Vagina (tissue), 2 donors: Measurements from ENCODE around the gene PCNX2. TPM values are rescaled to one million over a fixed set of nuclear protein-coding genes. Genes with fewer than 3 reads are reported as not detected.
"Not testable (repeated sequence)": the region's sequence is repeated elsewhere in the genome, so short reads cannot be mapped to it uniquely, and the experiment has no call there.

Experiments used
- DNase-seq, 2 donors: peaks; one replicate each; pipeline ENCODE4 v3.0.0-alpha.2; 2017; ENCODE audit errors: extremely low spot score in 2 of 2
- H3K27ac ChIP-seq: fragments of 200-600 bp; sonication (generic); one replicate; pipeline ENCODE4 v1.5.1; 2019
- H3K27me3 ChIP-seq: fragments of 200-600 bp; sonication (generic); one replicate; pipeline ENCODE4 v1.5.1; 2019
- H3K36me3 ChIP-seq, 2 donors: fragments of 200-600 bp; sonication (generic); one replicate each; pipeline ENCODE4 v1.5.1; 2017 to 2019
- H3K4me1 ChIP-seq: fragments of 200-600 bp; sonication (generic); one replicate; pipeline ENCODE4 v1.5.1; 2019
- H3K4me3 ChIP-seq, 2 donors: fragments of 200-600 bp; sonication (generic); 1 replicate in 1 of 2; 2 replicates in 1 of 2; pipeline ENCODE4 v1.5.1; 2016 to 2019
- H3K9me3 ChIP-seq: fragments of 200-600 bp; sonication (generic); one replicate; pipeline ENCODE4 v1.5.1; 2019
- CTCF ChIP-seq, 3 experiments: fragments of 450-650 bp in 2 of 3; fragments of 200-600 bp in 1 of 3; sonication (generic) in 1 of 3; IDR thresholded peaks; one replicate each; pipeline ENCODE4 v1.5.1; 2017 to 2019; ENCODE audit warnings: antibody characterized with exemption in 3 of 3, mild to moderate bottlenecking in 2 of 3, moderate library complexity in 2 of 3
- POLR2A ChIP-seq, 2 donors: fragments of 450-650 bp; IDR thresholded peaks; one replicate each; pipeline ENCODE4 v1.6.1; 2017; ENCODE audit warnings: antibody characterized with exemption in 2 of 2, mild to moderate bottlenecking in 2 of 2, moderate library complexity in 2 of 2
- POLR2AphosphoS5 ChIP-seq, 2 donors: sonication (generic); formaldehyde crosslinking; IDR thresholded peaks; one replicate each; pipeline ENCODE4 v1.9.0; 2017; ENCODE audit warnings: antibody characterized with exemption in 2 of 2, mild to moderate bottlenecking in 2 of 2, low read depth in 1 of 2; ENCODE audit not compliant: insufficient read depth in 1 of 2
- intact Hi-C: fragments of 100-400 bp; cut with DNase I; formaldehyde crosslinking; loops from one replicate; pipeline ENCODE4 v1.15.1; 2023
- total RNA-seq: library from RNA; depleted of rRNA; stranded (reverse); fragments of >200 nt; gene quantifications from one replicate; pipeline ENCODE4 v1.2.3, GENCODE V29; 2016

The PCNX2 gene
- total RNA-seq, 1 donor from 2014 or later: 29.2 TPM

- no peaks in the 10 kb centered on the region for H3K36me3 ChIP-seq
- no peak for DNase-seq
- intact Hi-C loops: no loop called here
- H3K9me3 ChIP-seq: no peaks in the 10 kb centered on the region
- TF ChIP-seq CTCF (IDR thresholded peaks at IDR 0.05) (no peak), POLR2A (IDR thresholded peaks at IDR 0.05) (no peak), POLR2AphosphoS5 (IDR thresholded peaks at IDR 0.05; ENCODE audit: insufficient read depth in 1 of 2, low read depth in 1 of 2) (no peak)
- H3K27ac ChIP-seq: no peak overlapping the region
- no peaks in the 10 kb centered on the region for H3K27me3 ChIP-seq
- H3K4me1 ChIP-seq: no peaks in the 10 kb centered on the region
- H3K4me3 ChIP-seq: no peak overlapping the region
These were observed 290.4 kb downstream of the PCNX2 start for GRCh38 chr1:233005156-233005555.

GRCh38 chr1:233004451-233004850 is 291.1 kb downstream of the PCNX2 start:
- no peak overlapping the region for H3K27ac ChIP-seq
- no peak for DNase-seq

GRCh38 chr1:233003638-233004037 is 291.9 kb downstream of the PCNX2 start:
- not testable (repeated sequence) for H3K27ac ChIP-seq

More at GRCh38 chr1:233004451-233004850, 291.1 kb downstream of the PCNX2 start:
- H3K36me3 ChIP-seq: no peaks in the 10 kb centered on the region
- intact Hi-C loops: no loop called here
- no peak overlapping the region for H3K4me3 ChIP-seq
- H3K4me1 ChIP-seq: no peaks in the 10 kb centered on the region
- no peak for TF ChIP-seq POLR2A (IDR thresholded peaks at IDR 0.05)
- TF ChIP-seq POLR2AphosphoS5 (IDR thresholded peaks at IDR 0.05; ENCODE audit: insufficient read depth in 1 of 2, low read depth in 1 of 2): no peak
- TF ChIP-seq CTCF (IDR thresholded peaks at IDR 0.05): no peak
- H3K27me3 ChIP-seq: no peaks in the 10 kb centered on the region
- H3K9me3 ChIP-seq: no peaks in the 10 kb centered on the region

GRCh38 chr1:232999956-233000625 is 295.4 kb downstream of the PCNX2 start:
- Histone ChIP-seq H3K27me3 (no peaks in the 10 kb centered on the region), H3K4me1 (no peaks in the 10 kb centered on the region), H3K4me3 (no peak overlapping the region), H3K36me3 (peaks cover 0 to 17% of the 10 kb centered on the region in 2 donors), H3K9me3 (no peaks in the 10 kb centered on the region), H3K27ac (no peak overlapping the region)
- TF ChIP-seq POLR2A (IDR thresholded peaks at IDR 0.05) (no peak), CTCF (IDR thresholded peaks at IDR 0.05) (no peak), POLR2AphosphoS5 (IDR thresholded peaks at IDR 0.05; ENCODE audit: insufficient read depth in 1 of 2, low read depth in 1 of 2) (no peak)
- no peak for DNase-seq
- intact Hi-C loops: no loop called here

More at GRCh38 chr1:233003638-233004037, 291.9 kb downstream of the PCNX2 start:
- H3K36me3 ChIP-seq, DNase-seq, H3K4me3 ChIP-seq, intact Hi-C loops, H3K27me3 ChIP-seq, H3K9me3 ChIP-seq, H3K4me1 ChIP-seq: not testable (repeated sequence)

GRCh38 chr1:232998646-232999045 is 296.9 kb downstream of the PCNX2 start:
- Histone ChIP-seq H3K4me3 (no peak overlapping the region), H3K9me3 (peaks cover 2% of the 10 kb centered on the region), H3K36me3 (peaks cover 0 to 17% of the 10 kb centered on the region in 2 donors), H3K27me3 (no peaks in the 10 kb centered on the region), H3K4me1 (no peaks in the 10 kb centered on the region), H3K27ac (no peak overlapping the region)
- TF ChIP-seq POLR2A (IDR thresholded peaks at IDR 0.05) (no peak), POLR2AphosphoS5 (IDR thresholded peaks at IDR 0.05; ENCODE audit: insufficient read depth in 1 of 2, low read depth in 1 of 2) (no peak), CTCF (IDR thresholded peaks at IDR 0.05) (no peak)
- intact Hi-C loops: no loop called here
- no peak for DNase-seq
